ENCODE data around the gene SH3BP1.
A peak's percentile ranks its signal among the peaks of the same experiment; 100 is the strongest.

SH3BP1 gene

DNA sequence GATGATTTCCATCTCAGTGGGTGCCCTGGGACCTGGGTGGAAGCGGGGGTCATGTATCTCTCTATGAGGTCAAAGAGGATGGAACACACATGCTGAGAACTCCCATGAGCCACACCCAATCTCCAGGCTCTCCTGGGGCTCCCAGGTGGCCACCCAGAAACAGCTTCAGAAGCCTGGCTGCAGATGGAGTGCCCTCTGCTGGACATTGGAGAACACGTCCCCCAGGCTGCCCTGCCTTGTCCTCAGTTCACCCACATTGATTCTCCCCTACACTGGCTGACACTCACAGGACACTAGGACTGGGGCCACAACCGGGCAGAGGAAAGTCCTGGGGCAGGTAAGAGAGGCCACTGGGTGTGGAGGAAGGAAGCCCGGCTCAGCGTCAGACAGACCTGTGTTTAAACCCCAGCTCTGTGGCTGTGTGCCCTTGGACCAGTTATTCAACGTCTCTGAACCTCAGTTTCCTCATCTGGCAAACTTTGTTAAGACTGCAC lies 42.1 kb downstream of the SH3BP1 start:
- Histone ChIP-seq H3K79me2 (ENCODE audit: insufficient read depth, low read length) (peaks cover 2% of the 10 kb centered on the region), H4K20me1 (ENCODE audit: low read depth, low read length) (no peaks in the 10 kb centered on the region), H3K4me2 (ENCODE audit: low read depth, low read length, poor library complexity, severe bottlenecking) (no peak overlapping the region), H3K9ac (ENCODE audit: low read length) (no peak overlapping the region), H2AFZ (ENCODE audit: low read depth, low read length, severe bottlenecking) (no peak overlapping the region), H3K9me2 (replicated peaks; ENCODE audit: insufficient read depth, low read length) (no peaks in the 10 kb centered on the region), H3K27me3 (ENCODE audit: low read length) (no peaks in the 10 kb centered on the region), H3K9me3 (ENCODE audit: insufficient read depth, low read length) (no peaks in the 10 kb centered on the region), H3K27ac (ENCODE audit: low read depth, low read length) (no peak overlapping the region), H3F3A (ENCODE audit: insufficient read depth) (peaks cover 13% of the 10 kb centered on the region), H3K4me3 (ENCODE audit: insufficient read depth, low read length, poor library complexity, severe bottlenecking) (no peak overlapping the region), H3K36me3 (ENCODE audit: low read length) (no peaks in the 10 kb centered on the region)
- no peak for TF ChIP-seq EZH2phosphoT487 (conservative IDR thresholded peaks at IDR 0.05; ENCODE audit: low read length)
- TF ChIP-seq CTCF (IDR thresholded peaks at IDR 0.05; ENCODE audit: insufficient read depth, low read length, poor library complexity, severe bottlenecking), result peak; percentile 75

DNA sequence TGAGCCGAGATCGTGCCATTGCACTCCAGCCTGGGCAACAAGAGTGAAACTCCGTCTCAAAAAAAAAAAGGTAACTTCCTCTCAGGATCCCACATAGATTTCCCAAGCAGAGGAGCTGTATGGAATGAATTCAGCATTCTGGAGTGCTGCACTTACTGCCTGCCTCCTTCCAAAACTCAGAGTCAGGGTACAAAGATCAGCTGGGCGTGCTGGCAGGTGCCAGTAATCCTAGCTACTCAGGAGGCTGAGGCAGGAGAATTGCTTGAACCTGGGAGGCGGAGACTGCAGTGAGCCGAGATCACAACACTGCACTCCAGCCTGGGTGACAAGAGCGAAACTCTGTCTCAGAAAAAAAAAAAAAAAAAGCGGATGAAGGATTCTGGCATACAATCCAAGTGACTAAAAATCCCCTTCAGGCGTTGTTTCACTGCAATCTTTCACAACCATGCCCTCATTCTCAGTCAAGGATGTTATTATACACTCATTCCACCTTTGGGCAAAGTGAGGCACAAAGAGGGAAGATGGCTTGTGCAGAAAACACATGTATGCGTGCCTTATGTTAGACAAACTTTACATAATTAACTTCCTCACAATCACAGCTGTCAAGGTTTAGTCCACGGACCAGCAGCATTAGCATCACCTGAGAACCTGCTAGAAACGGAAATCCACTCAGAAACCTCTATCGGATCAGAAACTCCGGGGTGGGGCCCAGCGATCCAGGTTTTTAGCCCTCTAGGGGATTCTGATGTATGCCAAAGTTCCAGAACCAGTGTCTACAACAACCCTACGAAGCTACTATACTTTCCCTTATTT lies 45.5 kb downstream of the SH3BP1 start:
- Histone ChIP-seq H3K9me3 (ENCODE audit: insufficient read depth, low read length) (no peaks in the 10 kb centered on the region), H3K36me3 (ENCODE audit: low read length) (0 out of 2 replicates have a peak, but pooled peaks cover 3% of the 10 kb centered on the region), H3F3A (ENCODE audit: insufficient read depth) (peaks cover 9% of the 10 kb centered on the region), H3K27me3 (ENCODE audit: low read length) (no peaks in the 10 kb centered on the region), H4K20me1 (ENCODE audit: low read depth, low read length) (no peaks in the 10 kb centered on the region), H3K79me2 (ENCODE audit: insufficient read depth, low read length) (peaks cover 18% of the 10 kb centered on the region), H3K27ac (ENCODE audit: low read depth, low read length) (no peak overlapping the region), H3K4me3 (ENCODE audit: insufficient read depth, low read length, poor library complexity, severe bottlenecking) (no peak overlapping the region), H3K4me2 (ENCODE audit: low read depth, low read length, poor library complexity, severe bottlenecking) (peak overlapping the region; percentile 90), H2AFZ (ENCODE audit: low read depth, low read length, severe bottlenecking) (peak overlapping the region; percentile 96), H3K9ac (ENCODE audit: low read length) (no peak overlapping the region), H3K9me2 (replicated peaks; ENCODE audit: insufficient read depth, low read length) (no peaks in the 10 kb centered on the region)
- TF ChIP-seq CTCF (IDR thresholded peaks at IDR 0.05; ENCODE audit: insufficient read depth, low read length, poor library complexity, severe bottlenecking) (no peak), EZH2phosphoT487 (conservative IDR thresholded peaks at IDR 0.05; ENCODE audit: low read length) (no peak)

- Histone ChIP-seq H3K4me3 (ENCODE audit: insufficient read depth, low read length, poor library complexity, severe bottlenecking) (peak within 1 kb of the TSS; percentile 99), H3K9me2 (replicated peaks; ENCODE audit: insufficient read depth, low read length) (no peaks in the 10 kb centered on the region), H3K79me2 (ENCODE audit: insufficient read depth, low read length) (peaks cover 18% of the 10 kb centered on the region), H3K9me3 (ENCODE audit: insufficient read depth, low read length) (no peaks in the 10 kb centered on the region), H3K27me3 (ENCODE audit: low read length) (no peaks in the 10 kb centered on the region), H2AFZ (ENCODE audit: low read depth, low read length, severe bottlenecking) (peak within 1 kb of the TSS; percentile 96), H3K27ac (ENCODE audit: low read depth, low read length) (peak within 1 kb of the TSS; percentile 70), H3K9ac (ENCODE audit: low read length) (peak within 1 kb of the TSS; percentile 97), H3F3A (ENCODE audit: insufficient read depth) (peaks cover 5% of the 10 kb centered on the region), H3K4me2 (ENCODE audit: low read depth, low read length, poor library complexity, severe bottlenecking) (peak within 1 kb of the TSS; percentile 90), H3K36me3 (ENCODE audit: low read length) (0 out of 2 replicates have a peak, but pooled peaks cover 3% of the 10 kb centered on the region), H4K20me1 (ENCODE audit: low read depth, low read length) (no peaks in the 10 kb centered on the region)
- TF ChIP-seq CTCF (IDR thresholded peaks at IDR 0.05; ENCODE audit: insufficient read depth, low read length, poor library complexity, severe bottlenecking) (no peak), EZH2phosphoT487 (conservative IDR thresholded peaks at IDR 0.05; ENCODE audit: low read length) (no peak)
Measured at GRCh38 chr22:37686002-37686982, 46.8 kb downstream of the SH3BP1 start, which contains the start of gene NOL12. TSS of gene NOL12 (plus strand) at chr22:37686343. CDS start at chr22:37686393, 50 bp downstream.
